Measurements from ENCODE around the gene ACTBL2. TPM values are rescaled to one million over a fixed set of nuclear protein-coding genes. Genes with fewer than 3 reads are reported as not detected.
A peak's percentile ranks its signal among the peaks of the same experiment; 100 is the strongest.

ACTBL2 gene
- total RNA-seq, 2 donors from 2014 or later = not detected

GRCh38 chr5:57458443-57458842 is 24.2 kb downstream of the ACTBL2 start:
- Mint-ChIP-seq H3K27ac (no peak overlapping the region), H3K36me3 (no peaks in the 10 kb centered on the region), H3K9me3 (no peaks in the 10 kb centered on the region)
- ATAC-seq = no peak
- DNase-seq (ENCODE audit: low spot score in 2 of 2) = no peak

- no peak for DNase-seq (ENCODE audit: low spot score in 2 of 2)
- no peak overlapping the region for H3K27ac Mint-ChIP-seq
- H3K9me3 Mint-ChIP-seq = no peaks in the 10 kb centered on the region
- ATAC-seq = no peak
- H3K36me3 Mint-ChIP-seq = no peaks in the 10 kb centered on the region
Measured at GRCh38 chr5:57456531-57457135, 26.0 kb downstream of the ACTBL2 start.

- no peaks in the 10 kb centered on the region for H3K9me3 Mint-ChIP-seq
- ATAC-seq = no peak
Measured at GRCh38 chr5:57455511-57456455, 26.8 kb downstream of the ACTBL2 start.

GRCh38 chr5:57454896-57455295 is 27.7 kb downstream of the ACTBL2 start:
- DNase-seq (ENCODE audit: low spot score in 2 of 2) (no peak), ATAC-seq (no peak)
- Mint-ChIP-seq H3K27ac (no peak overlapping the region), H3K9me3 (peaks cover 0 to 6% of the 10 kb centered on the region in 2 donors), H3K36me3 (no peaks in the 10 kb centered on the region)

More at GRCh38 chr5:57455511-57456455, 26.8 kb downstream of the ACTBL2 start:
- H3K36me3 Mint-ChIP-seq = no peaks in the 10 kb centered on the region
- H3K27ac Mint-ChIP-seq = no peak overlapping the region
- DNase-seq (ENCODE audit: low spot score in 2 of 2) = no peak

GRCh38 chr5:57453728-57454127 is 28.9 kb downstream of the ACTBL2 start:
- ATAC-seq = no peak
- H3K36me3 Mint-ChIP-seq = no peaks in the 10 kb centered on the region
- peaks cover 0 to 8% of the 10 kb centered on the region in 2 donors for H3K9me3 Mint-ChIP-seq
- H3K27ac Mint-ChIP-seq = no peak overlapping the region
- no peak for DNase-seq (ENCODE audit: low spot score in 2 of 2)

GRCh38 chr5:57452885-57453284 is 29.7 kb downstream of the ACTBL2 start:
- DNase-seq (ENCODE audit: low spot score in 2 of 2) = no peak
- no peaks in the 10 kb centered on the region for H3K36me3 Mint-ChIP-seq
- peaks cover 0 to 8% of the 10 kb centered on the region in 2 donors for H3K9me3 Mint-ChIP-seq
- ATAC-seq = no peak
- no peak overlapping the region for H3K27ac Mint-ChIP-seq

- H3K27ac Mint-ChIP-seq = no peak overlapping the region
- H3K9me3 Mint-ChIP-seq = peaks cover 0 to 8% of the 10 kb centered on the region in 2 donors
- no peak for DNase-seq (ENCODE audit: low spot score in 2 of 2)
- ATAC-seq = peak in 1 of 2 donors; percentile 33
- H3K36me3 Mint-ChIP-seq = no peaks in the 10 kb centered on the region
Measured at GRCh38 chr5:57450991-57451876, 31.4 kb downstream of the ACTBL2 start.

- no peaks in the 10 kb centered on the region for H3K36me3 Mint-ChIP-seq
- H3K27ac Mint-ChIP-seq = no peak overlapping the region
- ATAC-seq (no peak), DNase-seq (ENCODE audit: low spot score in 2 of 2) (no peak)
- H3K9me3 Mint-ChIP-seq = peaks cover 0 to 8% of the 10 kb centered on the region in 2 donors
Measured at GRCh38 chr5:57448751-57449150, 33.9 kb downstream of the ACTBL2 start.

- peaks cover 0 to 8% of the 10 kb centered on the region in 2 donors for H3K9me3 Mint-ChIP-seq
- no peak overlapping the region for H3K27ac Mint-ChIP-seq
- DNase-seq (ENCODE audit: low spot score in 2 of 2) = no peak
- no peak for ATAC-seq
- no peaks in the 10 kb centered on the region for H3K36me3 Mint-ChIP-seq
Measured at GRCh38 chr5:57448287-57448686, 34.3 kb downstream of the ACTBL2 start.

GRCh38 chr5:57447658-57448057 is 35.0 kb downstream of the ACTBL2 start:
- H3K27ac Mint-ChIP-seq = no peak overlapping the region
- H3K9me3 Mint-ChIP-seq = peaks cover 0 to 8% of the 10 kb centered on the region in 2 donors
- DNase-seq (ENCODE audit: low spot score in 2 of 2) (no peak), ATAC-seq (no peak)
- no peaks in the 10 kb centered on the region for H3K36me3 Mint-ChIP-seq

GRCh38 chr5:57446966-57447365 is 35.6 kb downstream of the ACTBL2 start:
- H3K9me3 Mint-ChIP-seq = peaks cover 0 to 8% of the 10 kb centered on the region in 2 donors
- H3K27ac Mint-ChIP-seq = no peak overlapping the region
- ATAC-seq (no peak), DNase-seq (ENCODE audit: low spot score in 2 of 2) (no peak)
- H3K36me3 Mint-ChIP-seq = no peaks in the 10 kb centered on the region

- no peak for ATAC-seq
- no peak overlapping the region for H3K27ac Mint-ChIP-seq
- DNase-seq (ENCODE audit: low spot score in 2 of 2) = no peak
- no peaks in the 10 kb centered on the region for H3K36me3 Mint-ChIP-seq
- H3K9me3 Mint-ChIP-seq = peaks cover 0 to 8% of the 10 kb centered on the region in 2 donors
Measured at GRCh38 chr5:57445705-57446037, 36.9 kb downstream of the ACTBL2 start.

GRCh38 chr5:57445006-57445704 is 37.5 kb downstream of the ACTBL2 start:
- Mint-ChIP-seq H3K27ac (no peak overlapping the region), H3K36me3 (no peaks in the 10 kb centered on the region), H3K9me3 (peaks cover 0 to 5% of the 10 kb centered on the region in 2 donors)
- ATAC-seq (no peak), DNase-seq (ENCODE audit: low spot score in 2 of 2) (no peak)

GRCh38 chr5:57442080-57442839 is 40.4 kb downstream of the ACTBL2 start:
- H3K27ac Mint-ChIP-seq = no peak overlapping the region
- ATAC-seq = peak; percentile 37 to 86
- no peaks in the 10 kb centered on the region for H3K36me3 Mint-ChIP-seq
- H3K9me3 Mint-ChIP-seq = no peaks in the 10 kb centered on the region
- no peak for DNase-seq (ENCODE audit: low spot score in 2 of 2)

GRCh38 chr5:57441557-57441956 is 41.1 kb downstream of the ACTBL2 start:
- ATAC-seq (no peak), DNase-seq (ENCODE audit: low spot score in 2 of 2) (no peak)
- no peak overlapping the region for H3K27ac Mint-ChIP-seq
- no peaks in the 10 kb centered on the region for H3K36me3 Mint-ChIP-seq
- H3K9me3 Mint-ChIP-seq = no peaks in the 10 kb centered on the region

GRCh38 chr5:57439601-57440000 is 43.0 kb downstream of the ACTBL2 start:
- ATAC-seq = no peak
- no peak for DNase-seq (ENCODE audit: low spot score in 2 of 2)
- no peaks in the 10 kb centered on the region for H3K9me3 Mint-ChIP-seq
- no peak overlapping the region for H3K27ac Mint-ChIP-seq
- H3K36me3 Mint-ChIP-seq = no peaks in the 10 kb centered on the region
